ENCODE results near the gene CCDC91.
A peak's percentile ranks its signal among the peaks of the same experiment; 100 is the strongest.

Gene CCDC91

GRCh38 chr12:28555748-28556147 is 365.5 kb downstream of the CCDC91 start:
- no peaks in the 10 kb centered on the region for H3K9me3 ChIP-seq

GRCh38 chr12:28558250-28558649 is 368.0 kb downstream of the CCDC91 start:
- Histone ChIP-seq H3K36me3 (no peaks in the 10 kb centered on the region), H3K4me3 (ENCODE audit: low read depth, low read length) (no peak overlapping the region), H3K9me3 (no peaks in the 10 kb centered on the region), H3K27me3 (no peaks in the 10 kb centered on the region), H3K4me1 (no peaks in the 10 kb centered on the region)
- no peak for TF ChIP-seq CTCF (IDR thresholded peaks at IDR 0.05; ENCODE audit: low read depth, low read length)
- no peak for DNase-seq

More at GRCh38 chr12:28555748-28556147, 365.5 kb downstream of the CCDC91 start:
- H3K36me3 ChIP-seq: no peaks in the 10 kb centered on the region
- no peaks in the 10 kb centered on the region for H3K4me1 ChIP-seq
- no peaks in the 10 kb centered on the region for H3K27me3 ChIP-seq
- H3K4me3 ChIP-seq (ENCODE audit: low read depth, low read length): no peak overlapping the region
- TF ChIP-seq CTCF (IDR thresholded peaks at IDR 0.05; ENCODE audit: low read depth, low read length): no peak
- DNase-seq: no peak

- Histone ChIP-seq H3K4me3 (ENCODE audit: low read depth, low read length) (no peak overlapping the region), H3K27me3 (no peaks in the 10 kb centered on the region), H3K36me3 (no peaks in the 10 kb centered on the region), H3K9me3 (no peaks in the 10 kb centered on the region), H3K4me1 (peaks cover 5% of the 10 kb centered on the region)
- no peak for DNase-seq
- TF ChIP-seq CTCF (IDR thresholded peaks at IDR 0.05; ENCODE audit: low read depth, low read length): no peak
Observed at GRCh38 chr12:28563286-28563685, 373.0 kb downstream of the CCDC91 start.

DNA sequence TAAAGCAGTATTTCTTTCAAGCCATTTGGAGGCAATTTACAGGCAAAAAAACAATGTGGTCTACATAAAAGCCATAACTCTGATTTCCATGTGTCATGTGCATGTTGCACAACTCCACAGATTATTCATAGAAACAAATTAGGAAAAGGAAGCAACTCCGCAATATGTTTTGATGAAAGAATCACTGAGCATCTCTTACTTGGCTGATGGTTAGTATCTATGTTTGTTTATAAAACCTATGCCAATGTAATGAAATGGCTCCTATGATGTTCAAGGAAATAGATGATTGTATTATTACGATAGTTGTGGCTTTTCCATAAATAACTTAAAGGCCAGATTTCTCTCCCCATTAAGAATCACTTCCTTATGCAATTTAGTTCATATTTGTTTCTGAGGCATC is 373.7 kb downstream of the CCDC91 start:
- Histone ChIP-seq H3K27me3 (no peaks in the 10 kb centered on the region), H3K4me3 (ENCODE audit: low read depth, low read length) (no peak overlapping the region), H3K4me1 (peaks cover 12% of the 10 kb centered on the region), H3K36me3 (no peaks in the 10 kb centered on the region), H3K9me3 (no peaks in the 10 kb centered on the region)
- TF ChIP-seq CTCF (IDR thresholded peaks at IDR 0.05; ENCODE audit: low read depth, low read length): no peak
- no peak for DNase-seq

- no peaks in the 10 kb centered on the region for H3K27me3 ChIP-seq
- H3K4me1 ChIP-seq: peaks cover 13% of the 10 kb centered on the region
- no peak for TF ChIP-seq CTCF (IDR thresholded peaks at IDR 0.05; ENCODE audit: low read depth, low read length)
- peak; percentile 16 for DNase-seq
- no peak overlapping the region for H3K4me3 ChIP-seq (ENCODE audit: low read depth, low read length)
- no peaks in the 10 kb centered on the region for H3K9me3 ChIP-seq
- H3K36me3 ChIP-seq: no peaks in the 10 kb centered on the region
Observed at GRCh38 chr12:28568118-28568517, 377.9 kb downstream of the CCDC91 start.

GRCh38 chr12:28568704-28569103 is 378.4 kb downstream of the CCDC91 start:
- H3K36me3 ChIP-seq: no peaks in the 10 kb centered on the region
- H3K27me3 ChIP-seq: no peaks in the 10 kb centered on the region
- no peaks in the 10 kb centered on the region for H3K9me3 ChIP-seq
- TF ChIP-seq CTCF (IDR thresholded peaks at IDR 0.05; ENCODE audit: low read depth, low read length): no peak
- H3K4me1 ChIP-seq: peaks cover 13% of the 10 kb centered on the region
- H3K4me3 ChIP-seq (ENCODE audit: low read depth, low read length): no peak overlapping the region
- no peak for DNase-seq
